Panc1 (cell line): ENCODE data around the gene SMIM38. TPM values are rescaled to one million over a fixed set of nuclear protein-coding genes. Genes with fewer than 3 reads are reported as not detected.

Experiments
- ATAC-seq: fragments of 200-7000 bp; cut with Tn5 transposase; 2 replicates; pipeline ENCODE4 v1.9.1; 2020; ENCODE audit warnings: mild to moderate bottlenecking, moderate library complexity
- BruUV-seq: library from RNA; stranded (reverse); fragments of 400-500 nt; replicated peaks from 2 replicates; lab custom pipeline; 2021; lab: Mats Ljungman, UMichigan
- CTCF ChIA-PET: fragments of 300-600 bp; sonication (Branson Sonifier 250); formaldehyde crosslinking; loops from one replicate; lab custom pipeline; 2022; ENCODE audit warnings: antibody characterized with exemption; lab: Charles Lee
- POLR2A ChIA-PET: fragments of 300-600 bp; sonication (Branson Sonifier 250); formaldehyde crosslinking; loops from one replicate; lab custom pipeline; 2022; ENCODE audit warnings: antibody characterized with exemption; lab: Charles Lee
- DNase-seq: peaks from one replicate; pipeline ENCODE4 v3.0.0-alpha.2; 2010; ENCODE audit warnings: low read depth, low spot score
- H3K27ac ChIP-seq: 2 replicates; pipeline ENCODE4 v1.5.1; 2011; ENCODE audit warnings: mild to moderate bottlenecking, low read length, inconsistent platforms
- H3K27me3 ChIP-seq: fragments of 200-500 bp; sonication (Bioruptor generic); 2 replicates; pipeline ENCODE4 v1.6.0; 2014; ENCODE audit warnings: low read length, inconsistent platforms; ENCODE audit not compliant: control insufficient read depth, insufficient read depth
- H3K36me3 ChIP-seq: fragments of 200-500 bp; sonication (Bioruptor generic); 2 replicates; pipeline ENCODE4 v1.5.1; 2014; ENCODE audit warnings: inconsistent platforms, mild to moderate bottlenecking, low read length, moderate library complexity; ENCODE audit not compliant: control insufficient read depth, insufficient read depth
- H3K4me1 ChIP-seq: 2 replicates; pipeline ENCODE4 v1.5.1; 2011; ENCODE audit warnings: inconsistent platforms, mild to moderate bottlenecking, low read length, moderate library complexity; ENCODE audit not compliant: control insufficient read depth, insufficient read depth
- H3K4me3 ChIP-seq, 2 experiments: 2 replicates each; pipeline ENCODE4 v1.5.1; 2011 to 2012; ENCODE audit warnings: low read depth in 2 of 2, low read length in 2 of 2, mild to moderate bottlenecking in 2 of 2, inconsistent platforms in 1 of 2, moderate library complexity in 1 of 2
- H3K9me3 ChIP-seq: fragments of 200-500 bp; sonication (Bioruptor generic); 2 replicates; pipeline ENCODE4 v1.5.1; 2014; ENCODE audit warnings: low read depth, mild to moderate bottlenecking, inconsistent platforms, low read length, moderate library complexity; ENCODE audit not compliant: control insufficient read depth, insufficient read depth
- CTCF ChIP-seq: fragments of 450-650 bp; IDR thresholded peaks from 2 replicates; pipeline ENCODE4 v1.5.1; 2017; ENCODE audit warnings: mild to moderate bottlenecking
- POLR2AphosphoS5 ChIP-seq: IDR thresholded peaks from 2 replicates; pipeline ENCODE4 v1.6.1; 2012; ENCODE audit warnings: mild to moderate bottlenecking, low read depth, low read length, moderate library complexity
- REST ChIP-seq, 2 experiments: IDR thresholded peaks; 2 replicates each; pipeline ENCODE4 v1.6.1; 2011 to 2012; ENCODE audit warnings: low read depth in 2 of 2, control low read depth in 1 of 2, low read length in 1 of 2, mild to moderate bottlenecking in 1 of 2, moderate library complexity in 1 of 2; ENCODE audit not compliant: insufficient read depth in 1 of 2
- SIN3A ChIP-seq: IDR thresholded peaks from 2 replicates; pipeline ENCODE4 v1.6.1; 2012; ENCODE audit warnings: low read depth, mild to moderate bottlenecking, low read length, moderate library complexity, borderline replicate concordance; ENCODE audit not compliant: insufficient read depth
- TCF7L2 ChIP-seq: IDR thresholded peaks from 2 replicates; pipeline ENCODE4 v1.6.1; 2011; ENCODE audit warnings: mild to moderate bottlenecking, low read depth, low read length, inconsistent platforms
- in situ Hi-C: cut with HindIII; loops from 2 replicates; pipeline ENCODE4 v1.10.0; 2016; ENCODE audit warnings: low sequenced_read_pairs, low pct_unique_long_range_greater_than_20kb
- intact Hi-C: fragments of 100-400 bp; cut with micrococcal nuclease; formaldehyde crosslinking; loops from one replicate; pipeline ENCODE4 v1.10.0; 2022; ENCODE audit not compliant: unreplicated experiment
- total RNA-seq: library from RNA; stranded (reverse); gene quantifications from one replicate; pipeline ENCODE4 v1.2.1, GENCODE V29; 2021; ENCODE audit not compliant: unreplicated experiment

Gene SMIM38
- total RNA-seq, 1 experiment from 2014 or later = 0.46 TPM

GRCh38 chr11:69157822-69158231, 2.1 kb downstream of the SMIM38 start:
- no peak overlapping the region for H3K27ac ChIP-seq
- no peaks in the 10 kb centered on the region for H3K9me3 ChIP-seq
- intact Hi-C loops = no loop called here
- H3K27me3 ChIP-seq = no peaks in the 10 kb centered on the region
- BruUV-seq = no TSS peak
- H3K4me3 ChIP-seq = no peak overlapping the region
- no peaks in the 10 kb centered on the region; the same call in 1 of the 2 replicates for H3K4me1 ChIP-seq
- POLR2A ChIA-PET = no interaction called here
- H3K36me3 ChIP-seq = no peaks in the 10 kb centered on the region
- TF ChIP-seq SIN3A (no peak), POLR2AphosphoS5 (no peak), TCF7L2 (no peak), REST (IDR thresholded peaks at IDR 0.05; ENCODE audit: insufficient read depth in 1 of 2, low read depth in 2 of 2, low read length in 1 of 2) (no peak), CTCF (no peak)
- CTCF ChIA-PET = no interaction called here
- in situ Hi-C loops = no loop called here
- no peak for ATAC-seq
- DNase-seq = no peak

- CTCF ChIA-PET = no interaction called here
- in situ Hi-C loops (no loop called here), intact Hi-C loops (no loop called here)
- H3K27me3 ChIP-seq = no peaks in the 10 kb centered on the region
- H3K4me1 ChIP-seq = no peaks in the 10 kb centered on the region; the same call in 1 of the 2 replicates
- H3K4me3 ChIP-seq = no peak overlapping the region
- POLR2A ChIA-PET = no interaction called here
- ATAC-seq (no peak), DNase-seq (no peak)
- H3K9me3 ChIP-seq = no peaks in the 10 kb centered on the region
- no TSS peak for BruUV-seq
- no peaks in the 10 kb centered on the region for H3K36me3 ChIP-seq
- H3K27ac ChIP-seq = no peak overlapping the region
- TF ChIP-seq TCF7L2 = no peak
These were observed 2.8 kb downstream of the SMIM38 start for GRCh38 chr11:69158301-69159149.

GRCh38 chr11:69159150-69159852, 3.6 kb downstream of the SMIM38 start:
- ChIA-PET POLR2A (no interaction called here), CTCF (no interaction called here)
- Histone ChIP-seq H3K9me3 (no peaks in the 10 kb centered on the region), H3K4me1 (no peaks in the 10 kb centered on the region), H3K27ac (no peak overlapping the region), H3K4me3 (no peak overlapping the region), H3K36me3 (no peaks in the 10 kb centered on the region), H3K27me3 (no peaks in the 10 kb centered on the region)
- ATAC-seq (no peak), DNase-seq (no peak)
- in situ Hi-C loops = no loop called here
- BruUV-seq = no TSS peak
- no peak for TF ChIP-seq TCF7L2
- TF ChIP-seq REST (IDR thresholded peaks at IDR 0.05; ENCODE audit: insufficient read depth in 1 of 2, low read depth in 2 of 2, low read length in 1 of 2) = no peak
- no peak for TF ChIP-seq SIN3A
- TF ChIP-seq CTCF = no peak
- intact Hi-C loops = no loop called here
